Adrenal gland (tissue), 12 donors: ENCODE results near the gene SOAT2. TPM values are rescaled to one million over a fixed set of nuclear protein-coding genes. Genes with fewer than 3 reads are reported as not detected.

Experiments used
- DNase-seq, 7 donors: peaks; one replicate each; pipeline ENCODE4 v3.0.0-alpha.2; 2019 to 2020
- H3K27ac ChIP-seq, 5 donors: fragments of 200-600 bp; sonication (generic) in 4 of 5; 1 replicate in 3 of 5; 2 replicates in 2 of 5; pipeline versions ENCODE4 v1.5.1 to v1.8.0; 2016 to 2020; ENCODE audit warnings: mild to moderate bottlenecking in 1 of 5
- H3K27me3 ChIP-seq: fragments of 200-600 bp; 2 replicates; pipeline ENCODE4 v1.8.0; 2021
- H3K36me3 ChIP-seq, 2 donors: fragments of 200-600 bp; replicated peaks in 1 of 2; 1 replicate in 1 of 2; 2 replicates in 1 of 2; pipeline versions ENCODE4 v1.5.1 to v1.8.0; 2018 to 2022
- H3K4me1 ChIP-seq, 2 donors: fragments of 200-600 bp; replicated peaks in 1 of 2; 1 replicate in 1 of 2; 2 replicates in 1 of 2; pipeline versions ENCODE4 v1.5.1 to v1.8.0; 2018 to 2021
- H3K4me3 ChIP-seq, 4 donors: fragments of 200-600 bp; sonication (generic) in 3 of 4; one replicate each; pipeline ENCODE4 v1.5.1; 2016 to 2018
- H3K9me3 ChIP-seq, 3 donors: fragments of 200-600 bp; sonication (generic) in 1 of 3; replicated peaks in 1 of 3; 1 replicate in 2 of 3; 2 replicates in 1 of 3; pipeline versions ENCODE4 v1.5.1 to v1.8.0; 2016 to 2021
- POLR2A ChIP-seq, 2 donors: fragments of 450-650 bp; IDR thresholded peaks; one replicate each; pipeline ENCODE4 v1.6.1; 2017; ENCODE audit warnings: antibody characterized with exemption in 2 of 2, mild to moderate bottlenecking in 2 of 2, moderate library complexity in 1 of 2
- WGBS, 4 donors: extraction: QIAGEN DNeasy Blood & Tissue Kit in 2 of 4; methylation state at CpG; one replicate each; pipeline versions ENCODE4 v1.1.5 to v1.1.7; 2013 to 2017; 5-methylcytosine and 5-hydroxymethylcytosine counted together
- intact Hi-C, 2 donors: fragments of 100-400 bp; cut with DNase I; formaldehyde crosslinking; loops; one replicate each; pipeline versions ENCODE4 v1.14.1 to v1.15.0; 2022 to 2023
- polyA plus RNA-seq, 3 donors: library from polyadenylated mRNA; stranded (reverse); fragments of 200-250 nt in 2 of 3; fragments of 350-450 nt in 1 of 3; fragmentation: Illumina TruSeq in 1 of 3; extraction: RNeasy Lipid Tissue Mini Kit (QIAGEN cat#74804) in 1 of 3; gene quantifications; one replicate each; pipeline ENCODE4 v1.2.3, GENCODE V29; 2013 to 2014
- total RNA-seq, 9 donors: library from RNA; depleted of rRNA in 4 of 9; stranded (reverse); fragments of >200 nt in 4 of 9; fragments of 120-200 nt in 1 of 9; fragmentation: NEBNext Ultra II Directional in 1 of 9; extraction: Animal tissue kit (Norgen Biotek cat#: 25700) in 1 of 9; gene quantifications; one replicate each; pipeline versions ENCODE4 v1.1.0 to v1.2.4, GENCODE V29; 2013 to 2023
- TF ChIP-seq, protein P1 (sequence below), 6 experiments: fragments of 450-650 bp in 4 of 6; fragments of 200-600 bp in 2 of 6; sonication (generic) in 1 of 6; IDR thresholded peaks; 1 replicate in 5 of 6; 2 replicates in 1 of 6; pipeline versions ENCODE4 v1.5.1 to v1.8.0; 2016 to 2021; ENCODE audit warnings: antibody characterized with exemption in 6 of 6, mild to moderate bottlenecking in 2 of 6, moderate library complexity in 1 of 6
- donor health status: healthy with polysubstance abuse.
- donor health status: Bipolar disorder and iron deficiency.
- donor health status: DM: yes; HTN: yes; CAD: no.
- donor health status: DM: no; HTN: no; CAD: no.
- donor health status: DM: no; HTN: no; CAD: no.
- donor health status: DM: yes; HTN: yes; CAD: no.

The SOAT2 gene
- total and polyA plus RNA-seq, 12 donors: 0.34 to 0.79 (median 0.48) TPM; not detected in 9

DNA sequence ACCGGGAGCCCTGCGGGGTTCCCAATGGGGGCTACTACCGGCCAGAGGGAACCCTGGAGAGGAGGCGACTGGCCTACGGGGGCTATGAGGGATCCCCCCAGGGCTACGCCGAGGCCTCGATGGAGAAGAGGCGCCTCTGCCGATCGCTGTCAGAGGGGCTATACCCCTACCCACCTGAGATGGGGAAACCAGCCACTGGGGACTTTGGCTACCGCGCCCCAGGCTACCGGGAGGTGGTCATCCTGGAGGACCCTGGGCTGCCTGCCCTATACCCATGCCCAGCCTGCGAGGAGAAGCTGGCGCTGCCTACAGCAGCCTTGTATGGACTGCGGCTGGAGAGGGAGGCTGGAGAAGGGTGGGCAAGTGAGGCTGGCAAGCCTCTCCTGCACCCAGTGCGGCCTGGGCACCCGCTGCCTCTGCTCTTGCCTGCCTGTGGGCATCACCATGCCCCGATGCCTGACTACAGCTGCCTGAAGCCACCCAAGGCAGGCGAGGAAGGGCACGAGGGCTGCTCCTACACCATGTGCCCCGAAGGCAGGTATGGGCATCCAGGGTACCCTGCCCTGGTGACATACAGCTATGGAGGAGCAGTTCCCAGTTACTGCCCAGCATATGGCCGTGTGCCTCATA lies 43.7 kb upstream of the SOAT2 start:
- intact Hi-C loops: loop anchor here in 1 of 2 donors (10.0 kb wide), 1 partner anchor 135 kb away; no protein-coding TSS in a partner anchor
- Histone ChIP-seq H3K9me3 (no peaks in the 10 kb centered on the region), H3K27ac (peak overlapping the region in 2 of 5 donors; percentile 73 to 88), H3K4me1 (peaks cover 24 to 49% of the 10 kb centered on the region in 2 donors), H3K27me3 (no peaks in the 10 kb centered on the region), H3K4me3 (no peak overlapping the region), H3K36me3 (peaks cover 0 to 94% of the 10 kb centered on the region in 2 donors)
- no peak for TF ChIP-seq POLR2A (IDR thresholded peaks at IDR 0.05)
- TF ChIP-seq, protein P1, sequence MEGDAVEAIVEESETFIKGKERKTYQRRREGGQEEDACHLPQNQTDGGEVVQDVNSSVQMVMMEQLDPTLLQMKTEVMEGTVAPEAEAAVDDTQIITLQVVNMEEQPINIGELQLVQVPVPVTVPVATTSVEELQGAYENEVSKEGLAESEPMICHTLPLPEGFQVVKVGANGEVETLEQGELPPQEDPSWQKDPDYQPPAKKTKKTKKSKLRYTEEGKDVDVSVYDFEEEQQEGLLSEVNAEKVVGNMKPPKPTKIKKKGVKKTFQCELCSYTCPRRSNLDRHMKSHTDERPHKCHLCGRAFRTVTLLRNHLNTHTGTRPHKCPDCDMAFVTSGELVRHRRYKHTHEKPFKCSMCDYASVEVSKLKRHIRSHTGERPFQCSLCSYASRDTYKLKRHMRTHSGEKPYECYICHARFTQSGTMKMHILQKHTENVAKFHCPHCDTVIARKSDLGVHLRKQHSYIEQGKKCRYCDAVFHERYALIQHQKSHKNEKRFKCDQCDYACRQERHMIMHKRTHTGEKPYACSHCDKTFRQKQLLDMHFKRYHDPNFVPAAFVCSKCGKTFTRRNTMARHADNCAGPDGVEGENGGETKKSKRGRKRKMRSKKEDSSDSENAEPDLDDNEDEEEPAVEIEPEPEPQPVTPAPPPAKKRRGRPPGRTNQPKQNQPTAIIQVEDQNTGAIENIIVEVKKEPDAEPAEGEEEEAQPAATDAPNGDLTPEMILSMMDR (IDR thresholded peaks at IDR 0.05): no peak
- peak in 2 of 7 donors; percentile 2 to 18 for DNase-seq
- WGBS, 4 donors: 82 to 92% (median 89%) methylated on average over 2 to 24 of the region's 24 CpGs

DNA sequence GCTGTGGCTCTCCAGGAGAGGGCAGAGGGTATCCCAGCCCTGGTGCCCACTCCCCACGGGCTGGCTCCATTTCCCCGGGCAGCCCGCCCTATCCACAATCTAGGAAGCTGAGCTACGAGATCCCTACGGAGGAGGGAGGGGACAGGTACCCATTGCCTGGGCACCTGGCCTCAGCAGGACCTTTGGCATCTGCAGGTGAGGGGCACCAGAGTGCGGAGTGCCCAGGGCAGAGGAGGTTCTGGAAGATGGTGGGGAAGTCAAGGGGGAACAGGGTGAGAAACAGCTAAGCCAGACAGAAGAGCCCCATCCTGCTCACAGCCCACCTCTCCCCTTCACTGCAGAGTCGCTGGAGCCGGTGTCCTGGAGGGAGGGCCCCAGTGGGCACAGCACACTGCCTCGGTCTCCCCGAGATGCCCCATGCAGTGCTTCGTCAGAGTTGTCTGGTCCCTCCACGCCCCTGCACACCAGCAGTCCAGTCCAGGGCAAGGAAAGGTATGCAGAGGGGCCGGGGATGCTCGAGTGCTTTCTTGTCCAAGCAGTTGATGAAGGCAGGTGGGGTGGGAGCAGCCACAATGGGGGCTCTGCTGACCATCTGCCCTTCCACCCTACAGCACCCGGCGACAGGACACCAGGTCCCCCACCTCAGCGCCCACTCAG lies 43.1 kb upstream of the SOAT2 start:
- peaks cover 0 to 97% of the 10 kb centered on the region in 2 donors for H3K36me3 ChIP-seq
- H3K4me1 ChIP-seq: peaks cover 18 to 43% of the 10 kb centered on the region in 2 donors
- WGBS, 4 donors: 60 to 83% (median 81%) methylated on average over 4 to 17 of the region's 17 CpGs
- peak in 4 of 7 donors; percentile 4 to 41 (median 10) for DNase-seq
- peak overlapping the region in 3 of 5 donors; percentile 55 to 88 (median 73) for H3K27ac ChIP-seq
- H3K27me3 ChIP-seq: no peaks in the 10 kb centered on the region
- no peak overlapping the region for H3K4me3 ChIP-seq
- TF ChIP-seq, protein P1 (IDR thresholded peaks at IDR 0.05): no peak
- no peak for TF ChIP-seq POLR2A (IDR thresholded peaks at IDR 0.05)
- intact Hi-C loops: loop anchor here in 1 of 2 donors (10.0 kb wide), 1 partner anchor 135 kb away; no protein-coding TSS in a partner anchor
- H3K9me3 ChIP-seq: no peaks in the 10 kb centered on the region

DNA sequence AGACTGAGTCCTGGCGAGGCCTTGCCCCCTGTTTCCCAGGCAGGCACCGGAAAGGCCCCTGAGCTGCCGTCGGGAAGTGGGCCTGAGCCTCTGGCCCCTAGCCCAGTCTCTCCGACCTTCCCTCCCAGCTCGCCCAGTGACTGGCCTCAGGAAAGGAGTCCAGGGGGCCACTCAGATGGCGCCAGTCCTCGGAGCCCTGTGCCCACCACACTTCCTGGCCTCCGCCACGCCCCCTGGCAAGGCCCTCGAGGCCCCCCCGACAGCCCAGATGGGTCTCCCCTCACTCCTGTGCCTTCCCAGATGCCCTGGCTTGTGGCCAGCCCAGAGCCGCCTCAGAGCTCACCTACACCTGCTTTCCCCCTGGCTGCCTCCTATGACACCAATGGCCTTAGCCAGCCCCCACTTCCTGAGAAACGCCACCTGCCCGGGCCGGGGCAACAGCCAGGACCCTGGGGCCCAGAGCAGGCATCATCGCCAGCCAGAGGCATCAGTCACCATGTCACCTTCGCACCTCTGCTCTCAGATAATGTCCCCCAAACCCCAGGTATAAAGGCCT lies 42.5 kb upstream of the SOAT2 start:
- intact Hi-C loops: loop anchor here in 1 of 2 donors (10.0 kb wide), 1 partner anchor 134 kb away; no protein-coding TSS in a partner anchor
- peaks cover 0 to 95% of the 10 kb centered on the region in 2 donors for H3K36me3 ChIP-seq
- DNase-seq: peak in 6 of 7 donors; percentile 19 to 68 (median 40)
- H3K4me3 ChIP-seq: no peak overlapping the region
- H3K4me1 ChIP-seq: peaks cover 13 to 39% of the 10 kb centered on the region in 2 donors
- no peaks in the 10 kb centered on the region for H3K27me3 ChIP-seq
- H3K27ac ChIP-seq: peak overlapping the region in 3 of 5 donors; percentile 55 to 88 (median 73)
- H3K9me3 ChIP-seq: no peaks in the 10 kb centered on the region
- no peak for TF ChIP-seq POLR2A (IDR thresholded peaks at IDR 0.05)
- TF ChIP-seq, protein P1 (IDR thresholded peaks at IDR 0.05): no peak
- 57 to 77% (median 66%) methylated on average over 9 to 18 of the region's 18 CpGs for WGBS, 4 donors
